ENCODE measurements around the gene SLC25A36. TPM values are rescaled to one million over a fixed set of nuclear protein-coding genes. Genes with fewer than 3 reads are reported as not detected.
"Not testable (repeated sequence)": the region's sequence is repeated elsewhere in the genome, so short reads cannot be mapped to it uniquely, and the experiment has no call there.

SLC25A36 gene
- total RNA-seq, 2 donors from 2014 or later: 82.6 to 101 TPM

DNA sequence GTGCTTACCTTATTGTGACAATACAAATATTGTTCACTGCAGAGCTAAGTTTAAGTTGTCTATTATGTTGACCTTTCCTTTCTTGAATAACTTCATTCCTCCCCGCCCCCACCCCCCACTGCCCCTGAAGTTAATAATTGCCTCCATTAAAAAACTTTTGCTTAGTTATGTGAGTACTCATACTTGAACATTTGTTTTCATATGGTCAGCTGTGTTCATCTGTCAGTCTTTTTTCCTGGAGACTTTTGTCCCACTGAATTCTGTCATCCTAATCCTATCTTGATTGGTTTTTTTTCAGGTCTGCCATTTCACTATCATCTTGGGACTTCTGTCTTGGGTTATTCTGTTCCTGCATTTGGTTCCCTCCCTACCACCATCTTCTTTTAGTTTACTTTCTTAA, 8.5 kb downstream of the SLC25A36 start:
- TF ChIP-seq, protein P1, sequence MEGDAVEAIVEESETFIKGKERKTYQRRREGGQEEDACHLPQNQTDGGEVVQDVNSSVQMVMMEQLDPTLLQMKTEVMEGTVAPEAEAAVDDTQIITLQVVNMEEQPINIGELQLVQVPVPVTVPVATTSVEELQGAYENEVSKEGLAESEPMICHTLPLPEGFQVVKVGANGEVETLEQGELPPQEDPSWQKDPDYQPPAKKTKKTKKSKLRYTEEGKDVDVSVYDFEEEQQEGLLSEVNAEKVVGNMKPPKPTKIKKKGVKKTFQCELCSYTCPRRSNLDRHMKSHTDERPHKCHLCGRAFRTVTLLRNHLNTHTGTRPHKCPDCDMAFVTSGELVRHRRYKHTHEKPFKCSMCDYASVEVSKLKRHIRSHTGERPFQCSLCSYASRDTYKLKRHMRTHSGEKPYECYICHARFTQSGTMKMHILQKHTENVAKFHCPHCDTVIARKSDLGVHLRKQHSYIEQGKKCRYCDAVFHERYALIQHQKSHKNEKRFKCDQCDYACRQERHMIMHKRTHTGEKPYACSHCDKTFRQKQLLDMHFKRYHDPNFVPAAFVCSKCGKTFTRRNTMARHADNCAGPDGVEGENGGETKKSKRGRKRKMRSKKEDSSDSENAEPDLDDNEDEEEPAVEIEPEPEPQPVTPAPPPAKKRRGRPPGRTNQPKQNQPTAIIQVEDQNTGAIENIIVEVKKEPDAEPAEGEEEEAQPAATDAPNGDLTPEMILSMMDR (conservative IDR thresholded peaks at IDR 0.05): no peak
- H3K27ac ChIP-seq (ENCODE audit: low read depth, low read length): no peak overlapping the region
- no peak overlapping the region for H3K4me3 ChIP-seq (ENCODE audit: low read length)
- Mint-ChIP-seq H3K27me3 (ENCODE audit: insufficient read depth) (no peaks in the 10 kb centered on the region), H3K9me3 (no peaks in the 10 kb centered on the region), H3K4me1 (peaks cover 64% of the 10 kb centered on the region), H3K36me3 (ENCODE audit: low read depth) (peaks cover 13% of the 10 kb centered on the region), H3K27ac (peak overlapping the region; percentile 67), H3K4me3 (no peak overlapping the region)
- peaks cover 8% of the 10 kb centered on the region for H3K36me3 ChIP-seq (ENCODE audit: control insufficient read depth, insufficient read depth, low read length)
- H3K9me3 ChIP-seq (ENCODE audit: control insufficient read depth, low read length): no peaks in the 10 kb centered on the region
- no peaks in the 10 kb centered on the region for H3K27me3 ChIP-seq (ENCODE audit: control insufficient read depth, insufficient read depth, low read length, poor library complexity, severe bottlenecking)
- H3K4me1 ChIP-seq (ENCODE audit: control insufficient read depth, insufficient read depth, low read length): peaks cover 4% of the 10 kb centered on the region
- no peak for DNase-seq
- H3K9ac ChIP-seq (ENCODE audit: extremely low read depth, low read length, poor library complexity, severe bottlenecking): no peak overlapping the region
- no CpG with 5 or more reads among the region's 1 CpG for WGBS, 2 experiments (ENCODE audit: insufficient coverage in 1 of 2, insufficient read length in 1 of 2)

DNA sequence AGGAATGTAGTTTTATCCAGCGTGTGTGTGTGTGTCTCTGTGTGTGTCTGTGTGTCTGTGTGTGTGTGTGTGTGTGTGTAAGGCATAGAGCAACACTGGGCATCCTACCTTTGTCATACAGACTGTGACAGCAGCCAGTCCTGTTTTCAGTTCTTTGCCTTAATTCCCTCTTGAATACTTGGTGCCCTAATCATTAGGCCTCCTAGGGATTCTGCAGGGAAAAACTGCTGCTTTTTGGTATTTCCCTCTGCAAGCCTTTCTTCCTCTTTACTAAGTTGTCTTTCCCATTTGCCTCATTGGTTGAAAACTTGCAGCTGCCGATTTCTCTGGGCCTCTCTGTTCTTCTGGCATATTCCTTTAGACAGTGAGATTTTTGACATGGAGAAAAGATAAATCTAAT, 9.2 kb downstream of the SLC25A36 start:
- 83% methylated on average over 2 of the region's 2 CpGs; no CpG with 5 or more reads in 1 of the 2 experiments for WGBS, 2 experiments (ENCODE audit: insufficient coverage in 1 of 2, insufficient read length in 1 of 2)

DNA sequence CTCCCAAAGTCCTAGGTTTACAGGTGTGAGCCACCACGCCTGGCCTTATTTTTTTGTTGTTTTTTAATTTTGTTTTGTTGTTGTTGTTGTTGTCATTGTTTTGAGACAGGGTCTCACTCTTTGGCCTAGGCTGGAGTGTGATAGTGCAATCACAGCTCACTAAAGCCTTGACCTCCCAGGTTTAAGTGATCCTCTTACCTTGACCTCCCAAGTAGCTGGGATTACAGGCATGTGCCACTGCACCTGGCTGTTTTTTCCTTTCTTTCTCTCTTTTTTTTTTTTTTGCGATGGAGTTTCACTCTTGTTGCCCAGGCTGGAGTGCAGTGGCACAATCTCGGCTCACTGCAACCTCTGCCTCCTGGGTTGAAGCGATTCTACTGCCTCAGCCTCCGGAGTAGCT, 10.1 kb downstream of the SLC25A36 start:
- Mint-ChIP-seq H3K36me3 (ENCODE audit: low read depth) (peaks cover 16% of the 10 kb centered on the region), H3K4me1 (peaks cover 59% of the 10 kb centered on the region), H3K27ac (peak overlapping the region; percentile 84)
- H3K9ac ChIP-seq (ENCODE audit: extremely low read depth, low read length, poor library complexity, severe bottlenecking); DNase-seq; H3K4me3 Mint-ChIP-seq; H3K4me1 ChIP-seq (ENCODE audit: control insufficient read depth, insufficient read depth, low read length); H3K27me3 ChIP-seq (ENCODE audit: control insufficient read depth, insufficient read depth, low read length, poor library complexity, severe bottlenecking); H3K9me3 Mint-ChIP-seq; H3K4me3 ChIP-seq (ENCODE audit: low read length); H3K9me3 ChIP-seq (ENCODE audit: control insufficient read depth, low read length); H3K27me3 Mint-ChIP-seq (ENCODE audit: insufficient read depth); H3K27ac ChIP-seq (ENCODE audit: low read depth, low read length): not testable (repeated sequence)
- H3K36me3 ChIP-seq (ENCODE audit: control insufficient read depth, insufficient read depth, low read length): peaks cover 11% of the 10 kb centered on the region
- 80 to 88% methylated on average over 4 to 5 of the region's 5 CpGs for WGBS, 2 experiments (ENCODE audit: insufficient coverage in 1 of 2, insufficient read length in 1 of 2)

More for the DNA sequence above, 9.2 kb downstream of the SLC25A36 start:
- no peak for DNase-seq
- no peak overlapping the region for H3K9ac ChIP-seq (ENCODE audit: extremely low read depth, low read length, poor library complexity, severe bottlenecking)
- H3K4me1 Mint-ChIP-seq: peaks cover 63% of the 10 kb centered on the region
- H3K36me3 Mint-ChIP-seq (ENCODE audit: low read depth): peaks cover 13% of the 10 kb centered on the region
- H3K27ac ChIP-seq (ENCODE audit: low read depth, low read length): no peak overlapping the region
- no peak overlapping the region for H3K4me3 Mint-ChIP-seq
- TF ChIP-seq, protein P1 (conservative IDR thresholded peaks at IDR 0.05): no peak
- H3K27ac Mint-ChIP-seq: peak overlapping the region; percentile 67
- H3K27me3 Mint-ChIP-seq (ENCODE audit: insufficient read depth): no peaks in the 10 kb centered on the region
- H3K9me3 Mint-ChIP-seq: no peaks in the 10 kb centered on the region
- peaks cover 4% of the 10 kb centered on the region for H3K4me1 ChIP-seq (ENCODE audit: control insufficient read depth, insufficient read depth, low read length)
- H3K27me3 ChIP-seq (ENCODE audit: control insufficient read depth, insufficient read depth, low read length, poor library complexity, severe bottlenecking): no peaks in the 10 kb centered on the region
- no peaks in the 10 kb centered on the region for H3K9me3 ChIP-seq (ENCODE audit: control insufficient read depth, low read length)
- peaks cover 8% of the 10 kb centered on the region for H3K36me3 ChIP-seq (ENCODE audit: control insufficient read depth, insufficient read depth, low read length)
- no peak overlapping the region for H3K4me3 ChIP-seq (ENCODE audit: low read length)
